Subcutaneous adipose tissue (tissue), 4 donors: ENCODE data around the gene PTPN6. TPM values are rescaled to one million over a fixed set of nuclear protein-coding genes. Genes with fewer than 3 reads are reported as not detected.

Source experiments
- CTCF ChIP-seq: fragments of 450-650 bp; IDR thresholded peaks from one replicate; pipeline ENCODE4 v1.5.1; 2016; ENCODE audit warnings: low read depth, mild to moderate bottlenecking, control low read depth, antibody characterized with exemption, moderate library complexity
- total RNA-seq, 4 donors: library from RNA; depleted of rRNA; stranded (reverse); fragments of >200 nt; gene quantifications; one replicate each; pipeline ENCODE4 v1.1.0, GENCODE V29; 2016

The PTPN6 gene
- total RNA-seq, 4 donors from 2014 or later, result 9.6 to 78.0 (median 29.7) TPM

- TF ChIP-seq CTCF, result no peak
Observed at GRCh38 chr12:6939191-6939540, 12.0 kb upstream of the PTPN6 start.

GRCh38 chr12:6941267-6941666 is 9.9 kb upstream of the PTPN6 start:
- TF ChIP-seq CTCF, result no peak

GRCh38 chr12:6941782-6942181 is 9.4 kb upstream of the PTPN6 start:
- no peak for TF ChIP-seq CTCF

- TF ChIP-seq CTCF, result no peak
Observed at GRCh38 chr12:6942331-6942665, 8.9 kb upstream of the PTPN6 start.

- TF ChIP-seq CTCF, result no peak
Observed at GRCh38 chr12:6943389-6943721, 7.8 kb upstream of the PTPN6 start.

- TF ChIP-seq CTCF, result no peak
Observed at GRCh38 chr12:6943722-6944380, 7.3 kb upstream of the PTPN6 start, which contains the start of the genes C12orf57 and RNU7-1. Gene C12orf57, plus strand, starts transcription at chr12:6944022. Its CDS starts 100 bp downstream, at chr12:6944122. Gene RNU7-1, plus strand, starts transcription at chr12:6943816.

- no peak for TF ChIP-seq CTCF
Observed at GRCh38 chr12:6944381-6945186, 6.6 kb upstream of the PTPN6 start.
